T-helper 17 cell (primary cell): ENCODE data around the gene NPIPB13. TPM values are rescaled to one million over a fixed set of nuclear protein-coding genes. Genes with fewer than 3 reads are reported as not detected.
"Not testable (repeated sequence)": the region's sequence is repeated elsewhere in the genome, so short reads cannot be mapped to it uniquely, and the experiment has no call there.

Experiments used
- ATAC-seq: fragments of 150-1000 bp; cut with Tn5 transposase; 2 replicates; pipeline ENCODE4 v1.10.0; 2021; ENCODE audit warnings: mild to moderate bottlenecking, moderate library complexity
- DNase-seq, 3 donors: peaks; one replicate each; pipeline versions ENCODE4 v3.0.0 to v3.0.0-alpha.2; 2020 to 2021
- H3K9me3 ChIP-seq: one replicate; pipeline ENCODE4 v1.7.0; 2013; ENCODE audit warnings: low read length, mild to moderate bottlenecking; ENCODE audit not compliant: control insufficient read depth, poor library complexity, severe bottlenecking
- H3K27ac Mint-ChIP-seq: one replicate; pipeline ENCODE4 v1.8.0; 2022; ENCODE audit warnings: mild to moderate bottlenecking, moderate library complexity, mixed read lengths
- H3K27me3 Mint-ChIP-seq: one replicate; pipeline ENCODE4 v1.8.0; 2022; ENCODE audit warnings: mixed read lengths
- H3K36me3 Mint-ChIP-seq: one replicate; pipeline ENCODE4 v1.8.0; 2022; ENCODE audit warnings: low read depth, mixed read lengths
- H3K4me1 Mint-ChIP-seq: one replicate; pipeline ENCODE4 v1.8.0; 2022; ENCODE audit warnings: mild to moderate bottlenecking, mixed read lengths
- H3K4me3 Mint-ChIP-seq: one replicate; pipeline ENCODE4 v1.8.0; 2022; ENCODE audit warnings: mild to moderate bottlenecking, moderate library complexity, mixed read lengths
- total RNA-seq, 4 donors: library from RNA in 2 of 4; stranded (reverse) in 2 of 4; gene quantifications; one replicate each; pipeline ENCODE4 v1.2.3 and lab custom pipeline; 2022 to 2026

NPIPB13 gene
- total RNA-seq (10 to 100 TPM; 17.4 to 30.3 TPM), total RNA-seq (lab: John Stamatoyannopoulos, UW) (0.81 to 2.1 reads per million in 2 donors)

DNA sequence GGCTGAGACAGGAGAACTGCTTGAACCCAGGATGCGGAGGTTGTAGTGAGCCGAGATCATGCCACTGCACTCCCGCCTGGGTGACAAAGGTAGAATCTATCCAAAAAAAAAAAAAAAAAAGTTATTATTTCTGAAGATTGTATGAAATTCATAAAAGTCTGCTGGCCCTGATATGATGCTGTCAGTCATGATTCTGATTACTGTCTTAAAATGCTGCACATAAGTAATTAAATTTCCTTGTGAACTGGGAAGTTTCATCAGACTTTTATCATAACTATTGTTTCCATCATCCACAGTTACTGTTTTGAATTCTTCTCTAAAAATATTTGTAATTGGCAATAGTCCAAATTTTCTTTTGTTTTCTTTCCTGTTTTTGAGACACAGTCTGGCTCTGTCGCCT is at the start of gene NPIPB13:
Gene NPIPB13, minus strand, starts transcription at position 101 of the 400 bp plus-strand sequence. CDS start 2,906 bp downstream, outside the sequence.
- not testable (repeated sequence) for ATAC-seq, H3K4me3 Mint-ChIP-seq, H3K4me1 Mint-ChIP-seq, H3K9me3 ChIP-seq, H3K27me3 Mint-ChIP-seq, H3K36me3 Mint-ChIP-seq, DNase-seq, H3K27ac Mint-ChIP-seq

DNA sequence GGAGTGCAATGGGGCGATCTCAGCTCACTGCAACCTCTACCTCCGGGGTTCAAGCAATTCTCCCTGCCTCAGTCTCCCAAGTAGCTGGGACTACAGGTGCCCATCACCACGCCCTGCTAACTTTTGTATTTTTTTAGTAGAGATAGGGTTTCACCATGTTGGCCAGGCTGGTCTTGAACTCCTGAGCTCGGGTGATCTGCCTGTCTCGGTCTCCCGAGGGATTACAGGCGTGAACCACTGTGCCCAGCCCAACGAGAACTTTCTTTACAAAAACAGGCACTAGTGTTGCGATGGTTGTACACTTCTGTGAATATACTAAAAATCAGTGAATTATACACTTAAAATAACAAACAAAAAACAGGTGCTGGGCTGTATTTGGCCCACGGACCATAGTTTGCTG is 34.1 kb upstream of the NPIPB13 start:
- not testable (repeated sequence) for H3K4me1 Mint-ChIP-seq, H3K27me3 Mint-ChIP-seq, H3K4me3 Mint-ChIP-seq, ATAC-seq, DNase-seq, H3K36me3 Mint-ChIP-seq, H3K27ac Mint-ChIP-seq, H3K9me3 ChIP-seq

GRCh38 chr16:30278523-30278922 is 30.2 kb upstream of the NPIPB13 start:
- not testable (repeated sequence) for DNase-seq, H3K27ac Mint-ChIP-seq, H3K4me3 Mint-ChIP-seq, ATAC-seq, H3K36me3 Mint-ChIP-seq, H3K27me3 Mint-ChIP-seq, H3K4me1 Mint-ChIP-seq, H3K9me3 ChIP-seq

- DNase-seq, H3K9me3 ChIP-seq, ATAC-seq, H3K36me3 Mint-ChIP-seq, H3K4me1 Mint-ChIP-seq, H3K27ac Mint-ChIP-seq, H3K4me3 Mint-ChIP-seq, H3K27me3 Mint-ChIP-seq: not testable (repeated sequence)
These were observed 31.2 kb downstream of the NPIPB13 start for GRCh38 chr16:30217082-30217481.

GRCh38 chr16:30211414-30211813 is 36.9 kb downstream of the NPIPB13 start:
- peak; percentile 70 for ATAC-seq
- not testable (repeated sequence) for H3K4me3 Mint-ChIP-seq, H3K36me3 Mint-ChIP-seq, H3K4me1 Mint-ChIP-seq, H3K27ac Mint-ChIP-seq, H3K9me3 ChIP-seq, H3K27me3 Mint-ChIP-seq, DNase-seq

- H3K9me3 ChIP-seq, H3K4me3 Mint-ChIP-seq, H3K4me1 Mint-ChIP-seq, H3K27ac Mint-ChIP-seq, H3K27me3 Mint-ChIP-seq, H3K36me3 Mint-ChIP-seq: not testable (repeated sequence)
- ATAC-seq (peak; percentile 27), DNase-seq (peak in 2 of 3 donors; percentile 11 to 25)
These were observed 39.2 kb downstream of the NPIPB13 start for GRCh38 chr16:30209032-30209431.

- H3K36me3 Mint-ChIP-seq, DNase-seq, ATAC-seq, H3K4me3 Mint-ChIP-seq, H3K27me3 Mint-ChIP-seq, H3K4me1 Mint-ChIP-seq, H3K27ac Mint-ChIP-seq, H3K9me3 ChIP-seq: not testable (repeated sequence)
These were observed 41.1 kb downstream of the NPIPB13 start for GRCh38 chr16:30207063-30207704.

GRCh38 chr16:30206252-30206651 is 42.0 kb downstream of the NPIPB13 start:
- not testable (repeated sequence) for H3K4me3 Mint-ChIP-seq, H3K36me3 Mint-ChIP-seq, DNase-seq, H3K27ac Mint-ChIP-seq, H3K4me1 Mint-ChIP-seq, H3K27me3 Mint-ChIP-seq, H3K9me3 ChIP-seq
- ATAC-seq = peak; percentile 57

DNA sequence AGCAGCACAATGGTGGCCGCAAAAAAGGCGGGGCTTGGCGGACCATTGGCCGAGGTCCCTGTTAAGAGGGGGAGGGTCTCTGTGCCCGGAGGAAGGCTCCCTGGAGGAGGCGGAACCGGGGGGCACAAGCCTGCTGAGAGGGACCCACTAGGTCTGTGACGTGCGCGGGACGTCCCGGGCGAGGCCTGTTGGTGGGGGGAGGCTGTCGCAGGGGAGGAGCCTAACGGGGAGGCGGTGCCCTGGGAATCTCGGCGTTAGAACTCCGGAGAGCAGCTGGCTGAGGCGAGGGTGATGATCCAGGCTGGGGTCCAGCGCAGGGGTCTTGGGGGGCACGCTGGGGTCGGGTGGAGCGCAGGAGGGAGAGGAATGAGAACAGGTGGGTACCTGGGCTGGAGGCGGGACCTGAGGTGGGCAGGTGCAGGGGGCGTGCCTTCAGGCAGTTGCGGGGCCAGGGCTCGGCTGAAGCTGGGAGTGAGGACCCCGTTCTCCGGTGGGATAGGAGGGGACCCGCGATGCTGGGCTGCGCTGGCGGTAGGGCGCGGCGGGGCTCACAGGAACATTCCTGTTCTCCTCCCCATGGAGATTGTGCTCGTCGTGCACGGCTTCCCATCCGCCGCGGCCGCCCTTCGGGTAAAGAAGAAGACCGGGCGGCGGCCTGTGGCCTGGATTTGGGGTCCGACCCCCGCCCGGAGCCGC is 42.6 kb downstream of the NPIPB13 start:
- ATAC-seq = peak; percentile 78
- H3K9me3 ChIP-seq, H3K27ac Mint-ChIP-seq, H3K36me3 Mint-ChIP-seq, DNase-seq, H3K4me1 Mint-ChIP-seq, H3K27me3 Mint-ChIP-seq, H3K4me3 Mint-ChIP-seq: not testable (repeated sequence)

GRCh38 chr16:30199608-30200343 is 48.5 kb downstream of the NPIPB13 start:
- ATAC-seq, H3K9me3 ChIP-seq, H3K27me3 Mint-ChIP-seq, H3K4me3 Mint-ChIP-seq, H3K27ac Mint-ChIP-seq, H3K4me1 Mint-ChIP-seq, H3K36me3 Mint-ChIP-seq, DNase-seq: not testable (repeated sequence)

DNA sequence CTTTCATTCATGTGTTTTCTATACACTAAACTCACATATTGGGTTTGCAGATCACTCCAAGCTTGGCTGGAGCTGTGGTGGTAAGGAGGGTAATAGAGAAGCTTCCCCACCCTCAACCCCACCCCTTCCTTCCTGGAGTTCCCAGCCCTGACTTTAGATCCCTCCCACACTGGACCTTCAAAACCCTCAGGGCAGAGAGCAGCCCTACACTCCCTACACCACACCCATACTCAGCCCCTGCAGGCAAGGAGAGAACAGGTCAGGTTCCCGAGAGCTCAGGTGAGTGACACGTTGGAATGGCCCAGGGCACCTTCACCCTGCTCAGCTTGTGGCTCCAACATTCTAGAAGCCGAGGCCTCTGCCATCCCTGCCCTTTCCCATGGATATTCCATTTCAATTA is 49.2 kb downstream of the NPIPB13 start, which contains the start of gene SULT1A3:
Gene SULT1A3, plus strand, starts transcription at position 207 of the 400 bp plus-strand sequence. CDS start 1,474 bp downstream, outside the sequence.
- H3K27ac Mint-ChIP-seq, H3K4me1 Mint-ChIP-seq, DNase-seq, H3K4me3 Mint-ChIP-seq, H3K9me3 ChIP-seq, H3K27me3 Mint-ChIP-seq, H3K36me3 Mint-ChIP-seq, ATAC-seq: not testable (repeated sequence)
